ENCODE data around the gene EDN2. TPM values are rescaled to one million over a fixed set of nuclear protein-coding genes. Genes with fewer than 3 reads are reported as not detected.

The EDN2 gene
- total RNA-seq, 1 experiment from 2014 or later = 0.55 TPM

GRCh38 chr1:41429641-41430035 is 54.8 kb downstream of the EDN2 start:
- Histone ChIP-seq H3K4me3 (ENCODE audit: insufficient read depth, low read depth, low read length) (no peak overlapping the region), H3K36me3 (replicated peaks; ENCODE audit: control insufficient read depth, insufficient read depth, low read length) (no peaks in the 10 kb centered on the region; the same call in 1 of the 2 replicates), H3K27me3 (ENCODE audit: control insufficient read depth, insufficient read depth, low read length) (no peaks in the 10 kb centered on the region; the same call in 1 of the 2 replicates)
- no peak for DNase-seq

Other genes starting within 250 kb of the EDN2 start
- gene SCMH1, start 242.4 kb downstream of the EDN2 start, total RNA-seq (2014; rRNA removed; shearing (Covaris generic)) = 21.1 and 27.1 TPM in 2 replicates
- gene FOXO6, start 123.2 kb downstream of the EDN2 start, total RNA-seq (2014; rRNA removed; shearing (Covaris generic)) = 0.97 and 1.00 TPM in 2 replicates